HepG2 (cell line): ENCODE data around the gene SLC24A4. TPM values are rescaled to one million over a fixed set of nuclear protein-coding genes. Genes with fewer than 3 reads are reported as not detected.

Experiments used
- GATA4 ChIP-seq: sonication (generic); IDR thresholded peaks from 2 replicates; pipeline ENCODE4 v1.6.1; 2016; ENCODE audit warnings: antibody characterized with exemption, low read depth, borderline replicate concordance
- GATAD2A ChIP-seq: IDR thresholded peaks from 2 replicates; pipeline ENCODE4 v1.6.1; 2016
- HNRNPUL1 ChIP-seq: fragments of 200-400 bp; formaldehyde crosslinking; IDR thresholded peaks from 2 replicates; pipeline ENCODE4 v1.6.1; 2017; ENCODE audit warnings: low read depth, mild to moderate bottlenecking, low read length, moderate library complexity
- HOXA5 ChIP-seq: sonication (generic); formaldehyde crosslinking; IDR thresholded peaks from 2 replicates; pipeline ENCODE4 v1.4.0; 2020; ENCODE audit warnings: missing genetic modification reagents
- IKZF5 ChIP-seq: IDR thresholded peaks from 2 replicates; pipeline ENCODE4 v1.6.1; 2018; ENCODE audit warnings: missing genetic modification reagents, mild to moderate bottlenecking, missing compliant biosample characterization
- NFKB2 ChIP-seq: sonication (generic); formaldehyde crosslinking; IDR thresholded peaks from 2 replicates; pipeline ENCODE4 v1.4.0; 2020; ENCODE audit warnings: missing genetic modification reagents, borderline replicate concordance
- PBX3 ChIP-seq: sonication (generic); formaldehyde crosslinking; IDR thresholded peaks from 2 replicates; pipeline ENCODE4 v1.8.1; 2023; ENCODE audit warnings: missing genetic modification reagents, inconsistent platforms, borderline replicate concordance
- RAD21 ChIP-seq: fragments of 450-650 bp; formaldehyde crosslinking; IDR thresholded peaks from 2 replicates; pipeline ENCODE4 v1.5.0; 2020; ENCODE audit warnings: mild to moderate bottlenecking
- SPEN ChIP-seq: sonication (generic); formaldehyde crosslinking; IDR thresholded peaks from 2 replicates; pipeline ENCODE4 v1.5.1; 2020; ENCODE audit warnings: low read depth, mild to moderate bottlenecking, missing genetic modification reagents
- STAG1 ChIP-seq: sonication (generic); formaldehyde crosslinking; IDR thresholded peaks from 2 replicates; pipeline ENCODE4 v1.4.0; 2020; ENCODE audit warnings: missing genetic modification reagents
- TEAD3 ChIP-seq: optimal IDR thresholded peaks from 2 replicates; pipeline ENCODE3; 2016; ENCODE audit warnings: borderline replicate concordance
- ZNF264 ChIP-seq: sonication (generic); formaldehyde crosslinking; IDR thresholded peaks from 2 replicates; pipeline ENCODE4 v1.4.0; 2020; ENCODE audit warnings: missing genetic modification reagents
- ZNF296 ChIP-seq: sonication (generic); formaldehyde crosslinking; conservative IDR thresholded peaks from 2 replicates; pipeline ENCODE4 v1.5.0; 2020; ENCODE audit warnings: mild to moderate bottlenecking, missing genetic modification reagents
- ZNF562 ChIP-seq: sonication (generic); formaldehyde crosslinking; IDR thresholded peaks from 2 replicates; pipeline ENCODE4 v1.8.0; 2022; ENCODE audit warnings: missing genetic modification reagents, borderline replicate concordance
- polyA plus RNA-seq, 8 experiments: library from polyadenylated mRNA; depleted of rRNA in 3 of 8; stranded (reverse) in 7 of 8; unstranded in 1 of 8; fragments of >200 nt; fragmentation: Illumina TruSeq in 4 of 8; extraction: Trizol in 4 of 8; gene quantifications; 2 replicates each; pipeline versions ENCODE4 v1.2.1 to v1.2.3, GENCODE V29; 2011 to 2016; ENCODE audit warnings: low read depth in 4 of 8, missing spikeins in 1 of 8, mixed read lengths in 1 of 8; ENCODE audit not compliant: insufficient read depth in 1 of 8
- total RNA-seq, 5 experiments: library from RNA; depleted of rRNA; stranded (reverse); fragments of >200 nt; fragmentation: Illumina TruSeq; extraction: Trizol; gene quantifications; 2 replicates each; pipeline ENCODE4 v1.2.3, GENCODE V29; 2016; ENCODE audit warnings: low read depth in 1 of 5
- TF ChIP-seq, protein P1 (sequence below): sonication (generic); formaldehyde crosslinking; conservative IDR thresholded peaks from 2 replicates; pipeline ENCODE4 v1.5.0; 2020; ENCODE audit warnings: missing genetic modification reagents
- TF ChIP-seq, protein P2 (sequence below): sonication (generic); formaldehyde crosslinking; IDR thresholded peaks from 2 replicates; pipeline ENCODE4 v1.4.0; 2020; ENCODE audit warnings: missing genetic modification reagents, borderline replicate concordance
- TF ChIP-seq, protein P3 (sequence below): sonication (generic); formaldehyde crosslinking; conservative IDR thresholded peaks from 2 replicates; pipeline ENCODE4 v1.8.1; 2023; ENCODE audit warnings: missing genetic modification reagents
- TF ChIP-seq, protein P4 (sequence below): sonication (generic); formaldehyde crosslinking; IDR thresholded peaks from 2 replicates; pipeline ENCODE4 v1.4.0; 2020; ENCODE audit warnings: missing genetic modification reagents

Gene SLC24A4
- total and polyA plus RNA-seq, 2 of the 13 experiments (the other 11 are each of a cell fraction or from before 2014, with no cell fraction given), result not detected

- TF ChIP-seq, protein P1, sequence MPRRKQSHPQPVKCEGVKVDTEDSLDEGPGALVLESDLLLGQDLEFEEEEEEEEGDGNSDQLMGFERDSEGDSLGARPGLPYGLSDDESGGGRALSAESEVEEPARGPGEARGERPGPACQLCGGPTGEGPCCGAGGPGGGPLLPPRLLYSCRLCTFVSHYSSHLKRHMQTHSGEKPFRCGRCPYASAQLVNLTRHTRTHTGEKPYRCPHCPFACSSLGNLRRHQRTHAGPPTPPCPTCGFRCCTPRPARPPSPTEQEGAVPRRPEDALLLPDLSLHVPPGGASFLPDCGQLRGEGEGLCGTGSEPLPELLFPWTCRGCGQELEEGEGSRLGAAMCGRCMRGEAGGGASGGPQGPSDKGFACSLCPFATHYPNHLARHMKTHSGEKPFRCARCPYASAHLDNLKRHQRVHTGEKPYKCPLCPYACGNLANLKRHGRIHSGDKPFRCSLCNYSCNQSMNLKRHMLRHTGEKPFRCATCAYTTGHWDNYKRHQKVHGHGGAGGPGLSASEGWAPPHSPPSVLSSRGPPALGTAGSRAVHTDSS, result no peak
- no peak for TF ChIP-seq ZNF296
- peak; percentile 77 for TF ChIP-seq RAD21 (CRISPR knock-in tag)
- no peak for TF ChIP-seq ZNF562 (CRISPR knock-in tag)
- no peak for TF ChIP-seq NFKB2 (CRISPR knock-in tag)
- TF ChIP-seq, protein P2, sequence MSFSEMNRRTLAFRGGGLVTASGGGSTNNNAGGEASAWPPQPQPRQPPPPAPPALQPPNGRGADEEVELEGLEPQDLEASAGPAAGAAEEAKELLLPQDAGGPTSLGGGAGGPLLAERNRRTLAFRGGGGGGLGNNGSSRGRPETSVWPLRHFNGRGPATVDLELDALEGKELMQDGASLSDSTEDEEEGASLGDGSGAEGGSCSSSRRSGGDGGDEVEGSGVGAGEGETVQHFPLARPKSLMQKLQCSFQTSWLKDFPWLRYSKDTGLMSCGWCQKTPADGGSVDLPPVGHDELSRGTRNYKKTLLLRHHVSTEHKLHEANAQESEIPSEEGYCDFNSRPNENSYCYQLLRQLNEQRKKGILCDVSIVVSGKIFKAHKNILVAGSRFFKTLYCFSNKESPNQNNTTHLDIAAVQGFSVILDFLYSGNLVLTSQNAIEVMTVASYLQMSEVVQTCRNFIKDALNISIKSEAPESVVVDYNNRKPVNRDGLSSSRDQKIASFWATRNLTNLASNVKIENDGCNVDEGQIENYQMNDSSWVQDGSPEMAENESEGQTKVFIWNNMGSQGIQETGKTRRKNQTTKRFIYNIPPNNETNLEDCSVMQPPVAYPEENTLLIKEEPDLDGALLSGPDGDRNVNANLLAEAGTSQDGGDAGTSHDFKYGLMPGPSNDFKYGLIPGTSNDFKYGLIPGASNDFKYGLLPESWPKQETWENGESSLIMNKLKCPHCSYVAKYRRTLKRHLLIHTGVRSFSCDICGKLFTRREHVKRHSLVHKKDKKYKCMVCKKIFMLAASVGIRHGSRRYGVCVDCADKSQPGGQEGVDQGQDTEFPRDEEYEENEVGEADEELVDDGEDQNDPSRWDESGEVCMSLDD (CRISPR knock-in tag), result 0 out of 2 replicates have a peak, but pooled peaks have one; percentile 18
- TF ChIP-seq, protein P3, sequence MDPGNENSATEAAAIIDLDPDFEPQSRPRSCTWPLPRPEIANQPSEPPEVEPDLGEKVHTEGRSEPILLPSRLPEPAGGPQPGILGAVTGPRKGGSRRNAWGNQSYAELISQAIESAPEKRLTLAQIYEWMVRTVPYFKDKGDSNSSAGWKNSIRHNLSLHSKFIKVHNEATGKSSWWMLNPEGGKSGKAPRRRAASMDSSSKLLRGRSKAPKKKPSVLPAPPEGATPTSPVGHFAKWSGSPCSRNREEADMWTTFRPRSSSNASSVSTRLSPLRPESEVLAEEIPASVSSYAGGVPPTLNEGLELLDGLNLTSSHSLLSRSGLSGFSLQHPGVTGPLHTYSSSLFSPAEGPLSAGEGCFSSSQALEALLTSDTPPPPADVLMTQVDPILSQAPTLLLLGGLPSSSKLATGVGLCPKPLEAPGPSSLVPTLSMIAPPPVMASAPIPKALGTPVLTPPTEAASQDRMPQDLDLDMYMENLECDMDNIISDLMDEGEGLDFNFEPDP (CRISPR knock-in tag), result no peak
- TF ChIP-seq GATAD2A (CRISPR knock-in tag), result no peak
- no peak for TF ChIP-seq IKZF5 (CRISPR knock-in tag)
- TF ChIP-seq SPEN (CRISPR knock-in tag), result 0 out of 2 replicates have a peak, but pooled peaks have one; percentile 42
- TF ChIP-seq TEAD3 (CRISPR knock-in tag), result no peak
- TF ChIP-seq HNRNPUL1, result no peak
- TF ChIP-seq PBX3 (CRISPR knock-in tag), result no peak
- no peak for TF ChIP-seq ZNF264 (CRISPR knock-in tag)
- peak; percentile 44; the same call in 1 of the 2 replicates for TF ChIP-seq HOXA5 (CRISPR knock-in tag)
- peak; percentile 86 for TF ChIP-seq STAG1 (CRISPR knock-in tag)
- no peak for TF ChIP-seq GATA4
- TF ChIP-seq, protein P4, sequence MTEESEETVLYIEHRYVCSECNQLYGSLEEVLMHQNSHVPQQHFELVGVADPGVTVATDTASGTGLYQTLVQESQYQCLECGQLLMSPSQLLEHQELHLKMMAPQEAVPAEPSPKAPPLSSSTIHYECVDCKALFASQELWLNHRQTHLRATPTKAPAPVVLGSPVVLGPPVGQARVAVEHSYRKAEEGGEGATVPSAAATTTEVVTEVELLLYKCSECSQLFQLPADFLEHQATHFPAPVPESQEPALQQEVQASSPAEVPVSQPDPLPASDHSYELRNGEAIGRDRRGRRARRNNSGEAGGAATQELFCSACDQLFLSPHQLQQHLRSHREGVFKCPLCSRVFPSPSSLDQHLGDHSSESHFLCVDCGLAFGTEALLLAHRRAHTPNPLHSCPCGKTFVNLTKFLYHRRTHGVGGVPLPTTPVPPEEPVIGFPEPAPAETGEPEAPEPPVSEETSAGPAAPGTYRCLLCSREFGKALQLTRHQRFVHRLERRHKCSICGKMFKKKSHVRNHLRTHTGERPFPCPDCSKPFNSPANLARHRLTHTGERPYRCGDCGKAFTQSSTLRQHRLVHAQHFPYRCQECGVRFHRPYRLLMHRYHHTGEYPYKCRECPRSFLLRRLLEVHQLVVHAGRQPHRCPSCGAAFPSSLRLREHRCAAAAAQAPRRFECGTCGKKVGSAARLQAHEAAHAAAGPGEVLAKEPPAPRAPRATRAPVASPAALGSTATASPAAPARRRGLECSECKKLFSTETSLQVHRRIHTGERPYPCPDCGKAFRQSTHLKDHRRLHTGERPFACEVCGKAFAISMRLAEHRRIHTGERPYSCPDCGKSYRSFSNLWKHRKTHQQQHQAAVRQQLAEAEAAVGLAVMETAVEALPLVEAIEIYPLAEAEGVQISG (CRISPR knock-in tag), result peak; percentile 56; the same call in 1 of the 2 replicates
These were observed 133.4 kb downstream of the SLC24A4 start (continued) for GRCh38 chr14:92456215-92457015.
